Osteocyte (in vitro differentiated cells): Measurements from ENCODE around the gene DNAH2. TPM values are rescaled to one million over a fixed set of nuclear protein-coding genes. Genes with fewer than 3 reads are reported as not detected.

Source experiments
- DNase-seq: peaks from one replicate; pipeline ENCODE4 v3.0.0; 2021; ENCODE audit warnings: mixed read lengths; ENCODE audit not compliant: unreplicated experiment; ENCODE audit errors: extremely low spot score
- H3K27ac Mint-ChIP-seq: one replicate; pipeline ENCODE4 v1.8.0; 2021; ENCODE audit warnings: mild to moderate bottlenecking, mixed read lengths; ENCODE audit not compliant: unreplicated experiment
- H3K27me3 Mint-ChIP-seq: one replicate; pipeline ENCODE4 v1.8.0; 2021; ENCODE audit warnings: mixed read lengths; ENCODE audit not compliant: unreplicated experiment
- H3K36me3 Mint-ChIP-seq: one replicate; pipeline ENCODE4 v1.8.0; 2021; ENCODE audit warnings: mixed read lengths; ENCODE audit not compliant: unreplicated experiment
- H3K4me1 Mint-ChIP-seq: one replicate; pipeline ENCODE4 v1.8.0; 2021; ENCODE audit warnings: mixed read lengths; ENCODE audit not compliant: unreplicated experiment
- H3K4me3 Mint-ChIP-seq: one replicate; pipeline ENCODE4 v1.8.0; 2021; ENCODE audit warnings: mild to moderate bottlenecking, moderate library complexity, mixed read lengths; ENCODE audit not compliant: unreplicated experiment
- H3K9me3 Mint-ChIP-seq: one replicate; pipeline ENCODE4 v1.8.0; 2021; ENCODE audit warnings: mixed read lengths; ENCODE audit not compliant: unreplicated experiment
- CTCF ChIP-seq: fragments of 200-600 bp; sonication (generic); IDR thresholded peaks from 2 replicates; pipeline ENCODE4 v1.5.0; 2021; ENCODE audit warnings: antibody characterized with exemption, mild to moderate bottlenecking, moderate library complexity
- total RNA-seq: library from RNA; stranded (reverse); gene quantifications from 2 replicates; pipeline ENCODE4 v1.2.1, GENCODE V29; 2021

DNAH2 gene
- total RNA-seq, 1 donor from 2014 or later = 0.03 TPM

DNA sequence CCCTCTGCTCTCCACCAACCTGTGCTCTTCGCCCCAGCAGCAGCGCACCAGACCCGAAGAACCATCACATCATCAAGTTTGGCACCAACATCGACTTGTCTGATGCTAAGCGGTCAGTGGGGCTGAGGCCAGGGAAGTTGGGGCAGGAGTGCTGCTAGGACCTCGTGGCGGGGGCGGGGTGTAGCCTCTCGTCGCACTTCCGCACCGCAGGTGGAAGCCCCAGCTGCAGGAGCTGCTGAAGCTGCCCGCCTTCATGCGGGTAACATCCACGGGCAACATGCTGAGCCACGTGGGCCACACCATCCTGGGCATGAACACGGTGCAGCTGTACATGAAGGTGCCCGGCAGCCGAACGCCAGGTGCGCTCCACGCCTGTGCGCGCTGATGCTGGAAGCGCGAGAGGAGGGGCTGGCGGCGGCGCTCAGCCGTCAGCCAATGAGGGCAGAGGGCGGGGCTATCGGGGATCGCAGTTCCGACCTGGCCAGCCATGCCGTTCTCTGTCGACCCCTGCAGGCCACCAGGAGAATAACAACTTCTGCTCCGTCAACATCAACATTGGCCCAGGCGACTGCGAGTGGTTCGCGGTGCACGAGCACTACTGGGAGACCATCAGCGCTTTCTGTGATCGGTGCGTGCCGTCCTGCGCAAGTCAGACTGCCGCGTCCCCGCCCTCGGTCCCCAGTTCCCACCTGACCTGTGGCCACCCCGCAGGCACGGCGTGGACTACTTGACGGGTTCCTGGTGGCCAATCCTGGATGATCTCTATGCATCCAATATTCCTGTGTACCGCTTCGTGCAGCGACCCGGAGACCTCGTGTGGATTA is 134.1 kb downstream of the DNAH2 start:
- Mint-ChIP-seq H3K4me1 (peaks cover 8% of the 10 kb centered on the region), H3K27ac (peak overlapping the region; percentile 14), H3K27me3 (no peaks in the 10 kb centered on the region), H3K36me3 (peaks cover 30% of the 10 kb centered on the region), H3K4me3 (no peak overlapping the region), H3K9me3 (no peaks in the 10 kb centered on the region)
- TF ChIP-seq CTCF = peak; percentile 92
- peak; percentile 95 for DNase-seq

GRCh38 chr17:7852262-7852670 is 134.7 kb downstream of the DNAH2 start:
- TF ChIP-seq CTCF = no peak
- no peak overlapping the region for H3K27ac Mint-ChIP-seq
- H3K36me3 Mint-ChIP-seq = peaks cover 30% of the 10 kb centered on the region
- H3K27me3 Mint-ChIP-seq = no peaks in the 10 kb centered on the region
- no peaks in the 10 kb centered on the region for H3K9me3 Mint-ChIP-seq
- no peak for DNase-seq
- no peak overlapping the region for H3K4me3 Mint-ChIP-seq
- peaks cover 8% of the 10 kb centered on the region for H3K4me1 Mint-ChIP-seq

DNA sequence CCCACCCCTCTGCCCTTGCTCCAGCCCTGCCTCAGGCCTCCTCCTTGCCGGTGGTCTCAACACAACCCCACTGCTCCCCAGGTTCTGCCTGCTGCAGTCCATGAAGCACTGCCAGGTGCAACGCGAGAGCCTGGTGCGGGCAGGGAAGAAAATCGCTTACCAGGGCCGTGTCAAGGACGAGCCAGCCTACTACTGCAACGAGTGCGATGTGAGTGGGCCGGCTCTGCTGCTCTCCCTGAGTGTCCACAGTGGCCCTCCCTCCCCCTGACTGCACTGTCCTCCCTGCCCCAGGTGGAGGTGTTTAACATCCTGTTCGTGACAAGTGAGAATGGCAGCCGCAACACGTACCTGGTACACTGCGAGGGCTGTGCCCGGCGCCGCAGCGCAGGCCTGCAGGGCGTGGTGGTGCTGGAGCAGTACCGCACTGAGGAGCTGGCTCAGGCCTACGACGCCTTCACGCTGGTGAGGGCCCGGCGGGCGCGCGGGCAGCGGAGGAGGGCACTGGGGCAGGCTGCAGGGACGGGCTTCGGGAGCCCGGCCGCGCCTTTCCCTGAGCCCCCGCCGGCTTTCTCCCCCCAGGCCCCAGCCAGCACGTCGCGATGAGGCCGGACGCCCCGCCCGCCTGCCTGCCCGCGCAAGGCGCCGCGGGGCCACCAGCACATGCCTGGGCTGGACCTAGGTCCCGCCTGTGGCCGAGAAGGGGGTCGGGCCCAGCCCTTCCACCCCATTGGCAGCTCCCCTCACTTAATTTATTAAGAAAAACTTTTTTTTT is 135.6 kb downstream of the DNAH2 start:
- no peak for TF ChIP-seq CTCF

GRCh38 chr17:7853691-7854038 is 136.1 kb downstream of the DNAH2 start:
- no peak for TF ChIP-seq CTCF
- H3K27me3 Mint-ChIP-seq = no peaks in the 10 kb centered on the region
- peaks cover 28% of the 10 kb centered on the region for H3K36me3 Mint-ChIP-seq
- H3K4me1 Mint-ChIP-seq = peaks cover 8% of the 10 kb centered on the region
- H3K4me3 Mint-ChIP-seq = no peak overlapping the region
- no peak for DNase-seq
- no peaks in the 10 kb centered on the region for H3K9me3 Mint-ChIP-seq
- peak overlapping the region; percentile 10 for H3K27ac Mint-ChIP-seq

More for the DNA sequence above, 135.6 kb downstream of the DNAH2 start:
- no peak overlapping the region for H3K27ac Mint-ChIP-seq
- DNase-seq = no peak
- no peaks in the 10 kb centered on the region for H3K9me3 Mint-ChIP-seq
- H3K27me3 Mint-ChIP-seq = no peaks in the 10 kb centered on the region
- peaks cover 8% of the 10 kb centered on the region for H3K4me1 Mint-ChIP-seq
- peaks cover 30% of the 10 kb centered on the region for H3K36me3 Mint-ChIP-seq
- no peak overlapping the region for H3K4me3 Mint-ChIP-seq
